ENCODE results near the gene OXTR.

OXTR gene

DNA sequence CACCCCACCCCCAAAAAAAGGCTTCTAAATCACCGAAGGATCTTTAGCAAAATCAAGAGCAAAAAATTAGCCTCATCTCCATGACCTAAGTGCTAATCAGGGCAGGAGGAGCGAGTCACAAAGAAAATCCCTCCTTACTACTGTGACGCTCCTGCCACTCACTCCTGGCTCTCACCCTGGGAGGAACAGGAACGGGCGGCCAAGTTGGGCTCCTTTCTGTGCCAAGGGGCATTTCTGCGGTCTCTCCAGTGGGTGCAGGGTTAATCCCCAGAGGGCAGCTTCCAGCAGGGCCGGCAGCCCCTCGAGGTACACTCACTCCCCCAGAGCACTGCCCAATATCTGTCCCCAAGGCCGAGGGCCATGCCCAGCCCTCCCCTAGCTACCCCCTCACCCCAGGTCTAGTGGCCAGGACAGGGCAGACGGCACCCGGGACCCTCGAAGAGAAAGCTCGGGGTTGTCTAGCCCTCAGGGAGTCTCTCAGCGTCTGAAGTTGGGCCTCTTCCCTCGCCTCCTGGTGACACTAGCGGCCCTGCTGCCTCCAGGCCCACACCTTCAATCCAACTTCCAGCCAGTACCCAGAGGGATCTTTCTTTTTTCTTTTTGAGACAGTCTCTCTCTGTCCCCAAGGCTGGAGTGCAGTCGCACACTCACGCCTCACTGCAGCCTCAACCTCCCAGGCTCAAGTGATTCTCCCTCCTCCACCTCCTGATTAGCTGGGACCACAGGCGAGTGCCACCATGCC, 35.1 kb downstream of the OXTR start:
- Histone ChIP-seq H3K4me1 (ENCODE audit: control insufficient read depth, insufficient read depth, low read length) (no peaks in the 10 kb centered on the region), H3K4me3 (ENCODE audit: low read depth, low read length) (no peak overlapping the region), H3K36me3 (ENCODE audit: control insufficient read depth in 2 of 2, insufficient read depth in 1 of 2, low read length in 2 of 2) (no peaks in the 10 kb centered on the region), H3K9me3 (ENCODE audit: control insufficient read depth, insufficient read depth, low read depth, low read length) (no peaks in the 10 kb centered on the region), H3K27ac (ENCODE audit: extremely low read depth, low read depth, low read length) (no peak overlapping the region)
- no peak for TF ChIP-seq ZSCAN23 (tag by site-specific recombination; IDR thresholded peaks at IDR 0.05)
- TF ChIP-seq ZNF513 (tag by site-specific recombination; IDR thresholded peaks at IDR 0.05), result no peak
- TF ChIP-seq, protein P1, sequence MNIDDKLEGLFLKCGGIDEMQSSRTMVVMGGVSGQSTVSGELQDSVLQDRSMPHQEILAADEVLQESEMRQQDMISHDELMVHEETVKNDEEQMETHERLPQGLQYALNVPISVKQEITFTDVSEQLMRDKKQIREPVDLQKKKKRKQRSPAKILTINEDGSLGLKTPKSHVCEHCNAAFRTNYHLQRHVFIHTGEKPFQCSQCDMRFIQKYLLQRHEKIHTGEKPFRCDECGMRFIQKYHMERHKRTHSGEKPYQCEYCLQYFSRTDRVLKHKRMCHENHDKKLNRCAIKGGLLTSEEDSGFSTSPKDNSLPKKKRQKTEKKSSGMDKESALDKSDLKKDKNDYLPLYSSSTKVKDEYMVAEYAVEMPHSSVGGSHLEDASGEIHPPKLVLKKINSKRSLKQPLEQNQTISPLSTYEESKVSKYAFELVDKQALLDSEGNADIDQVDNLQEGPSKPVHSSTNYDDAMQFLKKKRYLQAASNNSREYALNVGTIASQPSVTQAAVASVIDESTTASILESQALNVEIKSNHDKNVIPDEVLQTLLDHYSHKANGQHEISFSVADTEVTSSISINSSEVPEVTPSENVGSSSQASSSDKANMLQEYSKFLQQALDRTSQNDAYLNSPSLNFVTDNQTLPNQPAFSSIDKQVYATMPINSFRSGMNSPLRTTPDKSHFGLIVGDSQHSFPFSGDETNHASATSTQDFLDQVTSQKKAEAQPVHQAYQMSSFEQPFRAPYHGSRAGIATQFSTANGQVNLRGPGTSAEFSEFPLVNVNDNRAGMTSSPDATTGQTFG (tag by site-specific recombination; IDR thresholded peaks at IDR 0.05; ENCODE audit: borderline replicate concordance), result no peak
- TF ChIP-seq SP3 (tag by site-specific recombination; IDR thresholded peaks at IDR 0.05), result no peak
- TF ChIP-seq GLIS2 (tag by site-specific recombination; IDR thresholded peaks at IDR 0.05), result no peak
- TF ChIP-seq HOXD13 (CRISPR knock-in tag; IDR thresholded peaks at IDR 0.05; ENCODE audit: borderline replicate concordance), result no peak
- TF ChIP-seq EGR2 (tag by site-specific recombination; IDR thresholded peaks at IDR 0.05; ENCODE audit: low read depth), result no peak
- no peak for TF ChIP-seq ZBTB26 (tag by site-specific recombination; optimal IDR thresholded peaks at IDR 0.05)
- no peak for TF ChIP-seq GLI4 (tag by site-specific recombination; IDR thresholded peaks at IDR 0.05)
- POLR2A ChIA-PET, result no interaction called here
- CTCF ChIA-PET, result interaction anchor here (0.8 kb wide), 1 partner anchor 22 kb away, joined by 3 read pairs; no protein-coding TSS in a partner anchor

DNA sequence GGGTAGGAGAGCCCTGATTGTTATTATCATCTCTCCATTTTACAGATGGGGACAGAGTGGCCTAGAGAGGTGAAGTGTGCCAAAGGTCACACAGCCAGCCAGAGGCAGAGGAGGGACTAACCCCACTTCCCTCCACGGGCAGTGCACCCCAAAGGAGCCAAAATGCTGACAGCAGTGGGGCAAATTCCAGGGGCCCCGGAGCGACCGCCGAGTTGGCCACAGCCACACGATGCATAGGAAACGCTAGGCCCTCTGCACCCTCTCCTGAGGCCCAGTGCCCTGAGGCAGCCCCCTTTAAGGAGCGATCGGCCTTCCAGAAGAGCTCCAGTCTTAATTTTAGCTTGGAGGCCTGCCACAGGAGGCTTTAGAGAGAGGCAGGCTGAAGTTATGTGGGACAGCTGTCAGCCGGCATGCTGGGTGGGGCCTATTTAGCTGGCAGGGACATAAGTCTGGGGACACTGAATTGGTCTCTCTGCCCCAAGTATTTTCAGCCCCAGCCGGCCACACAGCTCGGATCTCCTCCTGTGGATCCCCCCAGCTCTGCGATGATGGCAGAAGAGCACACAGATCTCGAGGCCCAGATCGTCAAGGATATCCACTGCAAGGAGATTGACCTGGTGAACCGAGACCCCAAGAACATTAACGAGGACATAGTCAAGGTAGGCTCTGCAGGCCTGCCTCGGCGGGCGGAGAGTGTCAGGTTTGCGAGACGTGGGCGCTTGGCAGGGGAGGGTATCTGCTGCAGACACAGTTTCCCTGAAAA, 35.9 kb downstream of the OXTR start, which contains the start of gene CAV3:
Gene CAV3 (plus strand): TSS at position 471 of the 763 bp plus-strand sequence. CDS start 75 bp downstream, at position 546.
- Histone ChIP-seq H3K4me1 (ENCODE audit: control insufficient read depth, insufficient read depth, low read length) (no peaks in the 10 kb centered on the region), H3K9me3 (ENCODE audit: control insufficient read depth, insufficient read depth, low read depth, low read length) (no peaks in the 10 kb centered on the region), H3K4me3 (ENCODE audit: low read depth, low read length) (no peak within 1 kb of the TSS), H3K27ac (ENCODE audit: extremely low read depth, low read depth, low read length) (no peak within 1 kb of the TSS), H3K36me3 (ENCODE audit: control insufficient read depth in 2 of 2, insufficient read depth in 1 of 2, low read length in 2 of 2) (no peaks in the 10 kb centered on the region)
- ChIA-PET POLR2A (no interaction called here), CTCF (no interaction called here)
- TF ChIP-seq ZNF16 (tag by site-specific recombination; IDR thresholded peaks at IDR 0.05; ENCODE audit: low read depth) (no peak), ZNF350 (tag by site-specific recombination; IDR thresholded peaks at IDR 0.05) (no peak), ZNF449 (tag by site-specific recombination; IDR thresholded peaks at IDR 0.05) (no peak), GLIS1 (tag by site-specific recombination; IDR thresholded peaks at IDR 0.05) (no peak), PBX3 (CRISPR knock-in tag; IDR thresholded peaks at IDR 0.05) (no peak), ZNF777 (tag by site-specific recombination; IDR thresholded peaks at IDR 0.05; ENCODE audit: borderline replicate concordance) (no peak), WT1 (tag by site-specific recombination; IDR thresholded peaks at IDR 0.05) (no peak)
- TF ChIP-seq, protein P2, sequence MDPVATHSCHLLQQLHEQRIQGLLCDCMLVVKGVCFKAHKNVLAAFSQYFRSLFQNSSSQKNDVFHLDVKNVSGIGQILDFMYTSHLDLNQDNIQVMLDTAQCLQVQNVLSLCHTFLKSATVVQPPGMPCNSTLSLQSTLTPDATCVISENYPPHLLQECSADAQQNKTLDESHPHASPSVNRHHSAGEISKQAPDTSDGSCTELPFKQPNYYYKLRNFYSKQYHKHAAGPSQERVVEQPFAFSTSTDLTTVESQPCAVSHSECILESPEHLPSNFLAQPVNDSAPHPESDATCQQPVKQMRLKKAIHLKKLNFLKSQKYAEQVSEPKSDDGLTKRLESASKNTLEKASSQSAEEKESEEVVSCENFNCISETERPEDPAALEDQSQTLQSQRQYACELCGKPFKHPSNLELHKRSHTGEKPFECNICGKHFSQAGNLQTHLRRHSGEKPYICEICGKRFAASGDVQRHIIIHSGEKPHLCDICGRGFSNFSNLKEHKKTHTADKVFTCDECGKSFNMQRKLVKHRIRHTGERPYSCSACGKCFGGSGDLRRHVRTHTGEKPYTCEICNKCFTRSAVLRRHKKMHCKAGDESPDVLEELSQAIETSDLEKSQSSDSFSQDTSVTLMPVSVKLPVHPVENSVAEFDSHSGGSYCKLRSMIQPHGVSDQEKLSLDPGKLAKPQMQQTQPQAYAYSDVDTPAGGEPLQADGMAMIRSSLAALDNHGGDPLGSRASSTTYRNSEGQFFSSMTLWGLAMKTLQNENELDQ (tag by site-specific recombination; IDR thresholded peaks at IDR 0.05; ENCODE audit: low read depth), result no peak
